PFSK-1 (cell line): Measurements from ENCODE around the gene AIG1.

Source experiments
- FOXP2 ChIP-seq: optimal IDR thresholded peaks from 2 replicates; pipeline ENCODE3; 2011; ENCODE audit warnings: borderline replicate concordance, control low read depth, inconsistent platforms; ENCODE audit not compliant: insufficient read depth; ENCODE audit errors: extremely low read length, extremely low read depth
- POLR2AphosphoS5 ChIP-seq: IDR thresholded peaks from 2 replicates; pipeline ENCODE4 v1.6.1; 2012; ENCODE audit warnings: low read depth, mild to moderate bottlenecking, control low read depth, low read length, moderate library complexity
- REST ChIP-seq, 2 experiments: IDR thresholded peaks; 2 replicates each; pipeline versions ENCODE4 v1.6.1 to v1.8.0; 2011 to 2012; ENCODE audit warnings: low read depth in 2 of 2, low read length in 2 of 2, control low read depth in 1 of 2, inconsistent platforms in 1 of 2, mild to moderate bottlenecking in 1 of 2, moderate library complexity in 1 of 2; ENCODE audit not compliant: insufficient read depth in 1 of 2
- SIN3A ChIP-seq: IDR thresholded peaks from 2 replicates; pipeline ENCODE4 v1.6.1; 2012; ENCODE audit warnings: mild to moderate bottlenecking, low read length, moderate library complexity, borderline replicate concordance; ENCODE audit not compliant: insufficient read depth
- TAF1 ChIP-seq: IDR thresholded peaks from 2 replicates; pipeline ENCODE4 v1.6.1; 2012; ENCODE audit warnings: low read length, control low read depth, borderline replicate concordance; ENCODE audit not compliant: insufficient read depth

GRCh38 chr6:143299253-143300166, 238.8 kb downstream of the AIG1 start:
- TF ChIP-seq POLR2AphosphoS5 (no peak), TAF1 (no peak), REST (IDR thresholded peaks at IDR 0.05; ENCODE audit: insufficient read depth in 1 of 2, low read depth in 2 of 2, low read length in 2 of 2) (no peak), SIN3A (no peak), FOXP2 (no peak)
